ENCODE measurements around the gene H6PD.

DNA sequence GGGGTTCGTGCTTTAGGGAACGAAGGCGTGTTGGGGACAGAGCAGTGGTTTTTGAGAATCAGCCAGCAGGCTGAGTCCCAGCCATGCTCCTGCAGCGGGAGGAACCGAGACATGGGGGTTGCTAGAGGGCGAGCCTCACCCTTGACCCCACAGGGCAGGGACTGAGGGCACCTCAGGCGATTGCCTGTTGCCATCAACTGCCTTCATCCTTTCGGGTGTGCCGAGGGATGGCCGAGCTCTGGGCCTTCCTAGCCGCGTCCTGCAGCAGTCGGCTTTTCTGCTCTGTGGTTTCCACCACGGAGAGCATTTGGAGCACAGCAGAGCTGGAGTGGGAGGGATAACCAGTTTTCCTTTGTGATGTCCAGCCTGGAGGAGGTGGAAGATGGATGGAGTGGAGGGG lies 71.4 kb downstream of the H6PD start:
- TF ChIP-seq CTCF (IDR thresholded peaks at IDR 0.05; ENCODE audit: insufficient read depth, low read length, poor library complexity, severe bottlenecking) = no peak
- no peak for TF ChIP-seq EZH2phosphoT487 (conservative IDR thresholded peaks at IDR 0.05; ENCODE audit: low read length)
